Fibroblast of lung (primary cell): ENCODE data around the gene ZNF638. TPM values are rescaled to one million over a fixed set of nuclear protein-coding genes. Genes with fewer than 3 reads are reported as not detected.
A peak's percentile ranks its signal among the peaks of the same experiment; 100 is the strongest.

Experiments used
- DNase-seq, 2 donors: peaks; one replicate each; pipeline versions ENCODE4 v3.0.0 to v3.0.0-alpha.2; 2010; ENCODE audit warnings: low read depth in 2 of 2
- H2AFZ ChIP-seq: 2 replicates; pipeline ENCODE4 v1.5.1; 2012; ENCODE audit warnings: low read length, control low read depth, inconsistent platforms
- H3K27ac ChIP-seq: 2 replicates; pipeline ENCODE4 v1.5.1; 2011; ENCODE audit warnings: low read length, control low read depth; ENCODE audit not compliant: insufficient read depth
- H3K27me3 ChIP-seq: 2 replicates; pipeline ENCODE4 v1.5.1; 2011; ENCODE audit warnings: mild to moderate bottlenecking, low read length; ENCODE audit not compliant: control insufficient read depth, insufficient read depth
- H3K36me3 ChIP-seq: 2 replicates; pipeline ENCODE4 v1.5.1; 2011; ENCODE audit warnings: low read length; ENCODE audit not compliant: control insufficient read depth, insufficient read depth
- H3K4me1 ChIP-seq: 2 replicates; pipeline ENCODE4 v1.5.1; 2011; ENCODE audit warnings: low read length; ENCODE audit not compliant: control insufficient read depth, insufficient read depth; ENCODE audit errors: extremely low read depth
- H3K4me2 ChIP-seq: 2 replicates; pipeline ENCODE4 v1.5.1; 2011; ENCODE audit warnings: low read length, control low read depth; ENCODE audit not compliant: insufficient read depth; ENCODE audit errors: extremely low read depth
- H3K4me3 ChIP-seq, 4 experiments: fragments of 200-600 bp in 1 of 4; sonication (generic) in 1 of 4; replicated peaks in 1 of 4; 2 replicates each; pipeline ENCODE4 v1.5.1; 2011 to 2016; ENCODE audit warnings: low read length in 4 of 4, low read depth in 3 of 4, mild to moderate bottlenecking in 3 of 4, control low read depth in 2 of 4, inconsistent platforms in 1 of 4, mixed read lengths in 1 of 4; ENCODE audit not compliant: insufficient read depth in 1 of 4; ENCODE audit errors: control extremely low read depth in 1 of 4
- H3K79me2 ChIP-seq: 2 replicates; pipeline ENCODE4 v1.5.1; 2012; ENCODE audit warnings: mild to moderate bottlenecking, low read length, inconsistent platforms; ENCODE audit not compliant: control insufficient read depth, insufficient read depth
- H3K9ac ChIP-seq: 2 replicates; pipeline ENCODE4 v1.5.1; 2011; ENCODE audit warnings: mild to moderate bottlenecking, low read length, control low read depth; ENCODE audit not compliant: insufficient read depth
- H3K9me3 ChIP-seq: 2 replicates; pipeline ENCODE4 v1.5.1; 2012; ENCODE audit warnings: low read depth, low read length; ENCODE audit not compliant: control insufficient read depth, insufficient read depth
- H4K20me1 ChIP-seq: 2 replicates; pipeline ENCODE4 v1.5.1; 2011; ENCODE audit warnings: low read length; ENCODE audit not compliant: control insufficient read depth, insufficient read depth; ENCODE audit errors: extremely low read depth
- EZH2 ChIP-seq: IDR thresholded peaks from 2 replicates; pipeline ENCODE4 v1.5.1; 2012; ENCODE audit warnings: low read length, control low read depth, mild to moderate bottlenecking; ENCODE audit errors: missing control alignments
- polyA plus RNA-seq, 2 donors: library from polyadenylated mRNA; depleted of rRNA in 1 of 2; stranded (reverse) in 1 of 2; unstranded in 1 of 2; fragments of >200 nt; gene quantifications; 2 replicates each; pipeline ENCODE4 v1.2.1, GENCODE V29; 2011 to 2012; ENCODE audit warnings: missing spikeins in 1 of 2
- total RNA-seq: library from RNA; depleted of rRNA; stranded (reverse); fragments of >200 nt; gene quantifications from 2 replicates; pipeline ENCODE4 v1.2.1, GENCODE V29; 2014
- TF ChIP-seq, protein P1 (sequence below), 2 donors: IDR thresholded peaks in 1 of 2; conservative IDR thresholded peaks in 1 of 2; 1 replicate in 1 of 2; 2 replicates in 1 of 2; pipeline ENCODE4 v1.5.1; 2011 to 2012; ENCODE audit warnings: low read length in 2 of 2, control low read depth in 1 of 2, inconsistent platforms in 1 of 2, low read depth in 1 of 2, mild to moderate bottlenecking in 1 of 2

Gene ZNF638
- total and polyA plus RNA-seq, 2 donors (not counting 1 experiment from before 2014, with no cell fraction given), result 63.8 to 190 TPM

GRCh38 chr2:71457123-71457915, 125.7 kb downstream of the ZNF638 start:
- no peak overlapping the region for H2AFZ ChIP-seq
- no peak overlapping the region for H3K27ac ChIP-seq
- peaks cover 18% of the 10 kb centered on the region for H3K27me3 ChIP-seq
- H3K4me1 ChIP-seq, result no peaks in the 10 kb centered on the region
- H4K20me1 ChIP-seq, result no peaks in the 10 kb centered on the region
- no peaks in the 10 kb centered on the region for H3K36me3 ChIP-seq
- no peaks in the 10 kb centered on the region for H3K79me2 ChIP-seq
- DNase-seq, result no peak
- H3K4me3 ChIP-seq, result no peak overlapping the region
- H3K4me2 ChIP-seq, result no peak overlapping the region
- no peak overlapping the region for H3K9ac ChIP-seq
- H3K9me3 ChIP-seq, result no peaks in the 10 kb centered on the region
- TF ChIP-seq EZH2, result no peak
- TF ChIP-seq, protein P1, sequence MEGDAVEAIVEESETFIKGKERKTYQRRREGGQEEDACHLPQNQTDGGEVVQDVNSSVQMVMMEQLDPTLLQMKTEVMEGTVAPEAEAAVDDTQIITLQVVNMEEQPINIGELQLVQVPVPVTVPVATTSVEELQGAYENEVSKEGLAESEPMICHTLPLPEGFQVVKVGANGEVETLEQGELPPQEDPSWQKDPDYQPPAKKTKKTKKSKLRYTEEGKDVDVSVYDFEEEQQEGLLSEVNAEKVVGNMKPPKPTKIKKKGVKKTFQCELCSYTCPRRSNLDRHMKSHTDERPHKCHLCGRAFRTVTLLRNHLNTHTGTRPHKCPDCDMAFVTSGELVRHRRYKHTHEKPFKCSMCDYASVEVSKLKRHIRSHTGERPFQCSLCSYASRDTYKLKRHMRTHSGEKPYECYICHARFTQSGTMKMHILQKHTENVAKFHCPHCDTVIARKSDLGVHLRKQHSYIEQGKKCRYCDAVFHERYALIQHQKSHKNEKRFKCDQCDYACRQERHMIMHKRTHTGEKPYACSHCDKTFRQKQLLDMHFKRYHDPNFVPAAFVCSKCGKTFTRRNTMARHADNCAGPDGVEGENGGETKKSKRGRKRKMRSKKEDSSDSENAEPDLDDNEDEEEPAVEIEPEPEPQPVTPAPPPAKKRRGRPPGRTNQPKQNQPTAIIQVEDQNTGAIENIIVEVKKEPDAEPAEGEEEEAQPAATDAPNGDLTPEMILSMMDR (conservative IDR thresholded peaks at IDR 0.05 in 1 of 2, IDR thresholded peaks at IDR 0.05 in 1 of 2; ENCODE audit: low read depth in 1 of 2, low read length in 2 of 2), result no peak

GRCh38 chr2:71457923-71458322, 126.3 kb downstream of the ZNF638 start:
- H3K4me3 ChIP-seq, result no peak overlapping the region
- no peak overlapping the region for H3K4me2 ChIP-seq
- no peak overlapping the region for H3K9ac ChIP-seq

GRCh38 chr2:71458413-71459083, 127.0 kb downstream of the ZNF638 start:
- Histone ChIP-seq H3K27me3 (peaks cover 13% of the 10 kb centered on the region), H3K79me2 (no peaks in the 10 kb centered on the region), H3K4me1 (no peaks in the 10 kb centered on the region), H3K4me3 (no peak overlapping the region), H3K4me2 (no peak overlapping the region), H3K9ac (no peak overlapping the region), H3K9me3 (no peaks in the 10 kb centered on the region), H3K36me3 (no peaks in the 10 kb centered on the region), H3K27ac (no peak overlapping the region), H4K20me1 (no peaks in the 10 kb centered on the region), H2AFZ (no peak overlapping the region)
- peak; percentile 16 to 81 for DNase-seq
- TF ChIP-seq, protein P1 (conservative IDR thresholded peaks at IDR 0.05 in 1 of 2, IDR thresholded peaks at IDR 0.05 in 1 of 2; ENCODE audit: low read depth in 1 of 2, low read length in 2 of 2), result no peak
- TF ChIP-seq EZH2, result no peak

More at GRCh38 chr2:71457923-71458322, 126.3 kb downstream of the ZNF638 start:
- no peak for TF ChIP-seq EZH2
- TF ChIP-seq, protein P1 (conservative IDR thresholded peaks at IDR 0.05 in 1 of 2, IDR thresholded peaks at IDR 0.05 in 1 of 2; ENCODE audit: low read depth in 1 of 2, low read length in 2 of 2), result no peak
- Histone ChIP-seq H3K27me3 (peaks cover 14% of the 10 kb centered on the region), H4K20me1 (no peaks in the 10 kb centered on the region), H3K79me2 (no peaks in the 10 kb centered on the region), H3K27ac (no peak overlapping the region), H3K9me3 (no peaks in the 10 kb centered on the region), H3K4me1 (no peaks in the 10 kb centered on the region), H2AFZ (no peak overlapping the region), H3K36me3 (no peaks in the 10 kb centered on the region)
- DNase-seq, result no peak
